IPS-18a (cell line): Measurements from ENCODE around the gene AOPEP.

Source experiments
- H3K27ac ChIP-seq: one replicate; pipeline ENCODE4 v1.5.1; 2013; ENCODE audit warnings: low read length
- H3K27me3 ChIP-seq: one replicate; pipeline ENCODE4 v1.6.1; 2013; ENCODE audit warnings: mild to moderate bottlenecking, low read length; ENCODE audit not compliant: control insufficient read depth, insufficient read depth
- H3K36me3 ChIP-seq: one replicate; pipeline ENCODE4 v1.6.1; 2013; ENCODE audit warnings: low read depth, low read length; ENCODE audit not compliant: control insufficient read depth
- H3K4me1 ChIP-seq: one replicate; pipeline ENCODE4 v1.6.1; 2013; ENCODE audit warnings: low read depth, low read length; ENCODE audit not compliant: control insufficient read depth
- H3K4me3 ChIP-seq: one replicate; pipeline ENCODE4 v1.5.1; 2013; ENCODE audit warnings: low read length
- H3K9ac ChIP-seq: one replicate; pipeline ENCODE4 v1.6.1; 2013; ENCODE audit warnings: mild to moderate bottlenecking, low read length, moderate library complexity
- H3K9me3 ChIP-seq: one replicate; pipeline ENCODE4 v1.6.1; 2013; ENCODE audit warnings: low read depth, low read length; ENCODE audit not compliant: control insufficient read depth

Gene AOPEP, protein sequence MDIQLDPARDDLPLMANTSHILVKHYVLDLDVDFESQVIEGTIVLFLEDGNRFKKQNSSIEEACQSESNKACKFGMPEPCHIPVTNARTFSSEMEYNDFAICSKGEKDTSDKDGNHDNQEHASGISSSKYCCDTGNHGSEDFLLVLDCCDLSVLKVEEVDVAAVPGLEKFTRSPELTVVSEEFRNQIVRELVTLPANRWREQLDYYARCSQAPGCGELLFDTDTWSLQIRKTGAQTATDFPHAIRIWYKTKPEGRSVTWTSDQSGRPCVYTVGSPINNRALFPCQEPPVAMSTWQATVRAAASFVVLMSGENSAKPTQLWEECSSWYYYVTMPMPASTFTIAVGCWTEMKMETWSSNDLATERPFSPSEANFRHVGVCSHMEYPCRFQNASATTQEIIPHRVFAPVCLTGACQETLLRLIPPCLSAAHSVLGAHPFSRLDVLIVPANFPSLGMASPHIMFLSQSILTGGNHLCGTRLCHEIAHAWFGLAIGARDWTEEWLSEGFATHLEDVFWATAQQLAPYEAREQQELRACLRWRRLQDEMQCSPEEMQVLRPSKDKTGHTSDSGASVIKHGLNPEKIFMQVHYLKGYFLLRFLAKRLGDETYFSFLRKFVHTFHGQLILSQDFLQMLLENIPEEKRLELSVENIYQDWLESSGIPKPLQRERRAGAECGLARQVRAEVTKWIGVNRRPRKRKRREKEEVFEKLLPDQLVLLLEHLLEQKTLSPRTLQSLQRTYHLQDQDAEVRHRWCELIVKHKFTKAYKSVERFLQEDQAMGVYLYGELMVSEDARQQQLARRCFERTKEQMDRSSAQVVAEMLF

DNA sequence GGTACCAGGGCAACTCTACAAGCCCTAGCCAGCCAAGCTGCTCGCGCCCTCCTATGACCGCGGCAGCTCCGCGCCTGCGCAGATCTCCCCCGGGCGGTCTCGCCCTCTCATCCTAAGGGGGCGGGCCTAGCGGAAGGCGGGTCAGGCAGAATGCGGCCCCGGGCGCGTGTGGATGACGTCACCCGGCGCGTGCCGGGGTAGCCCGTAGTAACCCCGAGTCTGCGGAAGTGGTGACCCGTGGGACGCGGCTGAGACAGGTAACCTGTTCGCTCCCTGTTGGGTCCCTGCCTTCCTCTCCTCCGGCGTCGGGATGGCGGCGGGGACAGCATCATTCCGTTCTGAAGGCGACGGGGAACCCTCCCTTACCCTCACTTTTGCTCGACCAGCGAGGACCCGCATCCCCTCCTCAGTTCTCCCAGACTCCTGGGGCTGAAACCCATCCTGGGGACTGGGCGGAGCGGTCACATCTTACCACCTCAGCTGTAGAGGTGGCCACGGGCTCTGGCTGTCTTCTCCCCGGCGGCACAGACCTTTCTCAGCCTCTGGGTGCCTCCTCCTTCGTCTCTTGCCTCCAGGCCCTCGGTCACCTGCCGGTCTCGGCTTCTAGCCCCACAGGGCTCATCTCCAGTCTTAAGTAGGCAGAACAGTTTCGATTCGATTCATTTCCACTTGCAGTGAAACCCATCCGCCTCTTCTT lies at the start of gene AOPEP:
TSS of gene AOPEP (plus strand) at position 205 of the 697 bp plus-strand sequence. CDS start 33,085 bp downstream, outside the sequence.
- Histone ChIP-seq H3K9ac (peak within 1 kb of the TSS; percentile 80), H3K4me1 (no peaks in the 10 kb centered on the region), H3K27ac (peak within 1 kb of the TSS; percentile 57), H3K4me3 (peak within 1 kb of the TSS; percentile 90), H3K27me3 (no peaks in the 10 kb centered on the region), H3K36me3 (no peaks in the 10 kb centered on the region), H3K9me3 (no peaks in the 10 kb centered on the region)

DNA sequence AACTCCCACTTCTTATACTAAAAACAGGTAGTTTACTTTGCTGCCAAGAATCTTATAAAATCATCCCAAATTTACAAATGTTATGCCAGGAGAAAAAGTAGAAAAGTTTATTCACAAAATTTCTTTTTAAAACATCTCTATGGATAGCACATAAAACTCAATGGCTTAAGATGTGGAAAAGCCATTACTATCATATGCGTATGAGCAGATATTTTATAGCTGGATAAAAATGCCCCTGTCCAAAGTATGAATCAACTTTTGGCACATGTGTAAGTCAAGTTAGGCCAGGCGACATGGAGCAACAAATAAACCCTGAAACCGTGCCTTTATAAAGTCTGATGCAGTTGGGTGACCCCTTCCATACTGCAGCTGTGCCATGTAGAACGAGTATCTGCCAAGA lies 48.6 kb upstream of the AOPEP start:
- H3K4me1 ChIP-seq: no peaks in the 10 kb centered on the region
- no peaks in the 10 kb centered on the region for H3K9me3 ChIP-seq
- H3K27ac ChIP-seq: no peak overlapping the region
- no peak overlapping the region for H3K9ac ChIP-seq
- no peaks in the 10 kb centered on the region for H3K27me3 ChIP-seq
- no peak overlapping the region for H3K4me3 ChIP-seq
- H3K36me3 ChIP-seq: no peaks in the 10 kb centered on the region

DNA sequence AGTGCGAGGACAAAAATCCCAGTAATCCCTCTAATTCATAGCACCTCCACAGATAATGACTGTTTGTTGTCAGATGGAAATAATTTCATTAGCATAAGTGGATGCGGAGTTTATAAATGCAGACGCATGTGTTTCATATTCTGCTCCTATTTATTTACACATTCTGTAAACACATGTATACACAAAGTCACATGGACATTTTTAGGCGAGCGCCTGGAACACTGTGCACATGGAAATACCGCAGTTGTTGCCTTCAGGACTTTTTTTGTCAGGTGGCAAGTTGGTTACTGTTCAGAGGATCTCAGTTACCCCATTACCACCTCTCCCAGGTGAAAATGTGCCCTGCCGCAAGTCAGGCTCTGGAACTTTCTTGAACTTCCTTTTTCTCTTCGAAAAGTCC lies 46.9 kb upstream of the AOPEP start:
- Histone ChIP-seq H3K36me3 (no peaks in the 10 kb centered on the region), H3K9me3 (no peaks in the 10 kb centered on the region), H3K27ac (no peak overlapping the region), H3K27me3 (no peaks in the 10 kb centered on the region), H3K9ac (no peak overlapping the region), H3K4me3 (no peak overlapping the region), H3K4me1 (no peaks in the 10 kb centered on the region)

DNA sequence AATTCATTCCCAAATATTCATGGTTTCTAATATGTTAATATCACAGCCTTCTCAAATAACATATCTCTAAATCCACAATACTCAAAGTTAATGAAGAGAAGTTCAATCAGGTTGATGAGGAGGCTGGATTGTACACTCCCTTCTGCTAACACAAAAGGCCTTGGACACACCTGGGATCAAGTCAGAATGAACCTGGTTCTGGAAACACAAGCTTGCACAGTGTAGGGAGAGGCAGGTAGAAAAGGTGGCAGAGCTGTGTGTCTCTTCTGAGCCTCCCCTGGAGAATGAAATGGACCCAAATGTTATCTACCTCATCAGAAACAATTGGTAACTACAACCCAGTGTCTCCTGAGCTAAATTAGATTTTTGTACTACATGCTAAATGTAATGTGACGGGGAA lies 46.5 kb upstream of the AOPEP start:
- Histone ChIP-seq H3K9me3 (no peaks in the 10 kb centered on the region), H3K4me1 (no peaks in the 10 kb centered on the region), H3K36me3 (no peaks in the 10 kb centered on the region), H3K27ac (no peak overlapping the region), H3K9ac (no peak overlapping the region), H3K4me3 (no peak overlapping the region), H3K27me3 (no peaks in the 10 kb centered on the region)

GRCh38 chr9:94680621-94681020 lies 45.9 kb upstream of the AOPEP start:
- no peak overlapping the region for H3K27ac ChIP-seq
- no peak overlapping the region for H3K9ac ChIP-seq
- H3K9me3 ChIP-seq: no peaks in the 10 kb centered on the region
- no peaks in the 10 kb centered on the region for H3K4me1 ChIP-seq
- no peak overlapping the region for H3K4me3 ChIP-seq
- no peaks in the 10 kb centered on the region for H3K27me3 ChIP-seq
- H3K36me3 ChIP-seq: no peaks in the 10 kb centered on the region

DNA sequence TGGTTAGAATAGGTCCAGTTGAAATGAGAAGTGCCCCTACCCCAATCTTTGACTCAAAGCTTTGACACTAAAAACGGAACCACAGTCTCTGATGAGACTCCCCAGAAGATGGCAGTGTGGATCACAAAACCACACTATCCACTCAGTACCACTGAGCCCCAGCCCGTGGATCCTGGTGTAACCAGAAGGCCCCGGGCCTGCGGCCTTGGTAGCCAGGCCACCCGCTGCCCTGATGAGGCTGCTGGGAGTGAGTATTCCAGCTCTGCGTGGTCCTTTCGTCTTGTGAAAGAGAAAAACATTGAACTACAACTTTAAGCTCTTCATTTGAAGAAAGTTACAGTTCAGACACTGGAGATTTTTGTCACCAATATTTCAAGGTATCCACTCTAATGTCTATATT lies 45.0 kb upstream of the AOPEP start:
- Histone ChIP-seq H3K4me1 (no peaks in the 10 kb centered on the region), H3K9me3 (no peaks in the 10 kb centered on the region), H3K36me3 (no peaks in the 10 kb centered on the region), H3K27ac (no peak overlapping the region), H3K27me3 (no peaks in the 10 kb centered on the region), H3K9ac (no peak overlapping the region), H3K4me3 (no peak overlapping the region)

DNA sequence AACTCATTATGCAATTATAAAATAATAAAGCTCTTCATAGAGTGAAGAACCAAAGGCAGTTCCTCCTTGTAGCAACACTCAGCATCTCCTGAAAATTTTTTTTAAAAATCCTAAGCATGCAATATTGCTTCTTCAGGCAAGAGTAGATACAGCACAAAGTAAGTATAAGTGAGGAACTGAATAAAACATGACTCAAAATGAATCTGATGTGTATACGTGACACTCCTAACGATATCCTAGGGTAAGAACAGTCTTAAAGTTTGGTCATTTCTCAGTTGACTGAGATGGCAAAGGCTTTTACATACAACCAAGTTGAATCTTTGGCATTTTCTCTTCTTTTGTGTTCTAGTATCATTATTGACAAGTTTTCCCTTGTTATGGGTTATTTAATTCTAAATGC lies 41.1 kb upstream of the AOPEP start:
- H3K27ac ChIP-seq: no peak overlapping the region
- no peaks in the 10 kb centered on the region for H3K4me1 ChIP-seq
- no peaks in the 10 kb centered on the region for H3K36me3 ChIP-seq
- H3K9ac ChIP-seq: no peak overlapping the region
- no peak overlapping the region for H3K4me3 ChIP-seq
- no peaks in the 10 kb centered on the region for H3K27me3 ChIP-seq
- no peaks in the 10 kb centered on the region for H3K9me3 ChIP-seq

- Histone ChIP-seq H3K27ac (no peak overlapping the region), H3K27me3 (no peaks in the 10 kb centered on the region), H3K36me3 (no peaks in the 10 kb centered on the region), H3K9ac (no peak overlapping the region), H3K4me1 (no peaks in the 10 kb centered on the region), H3K4me3 (no peak overlapping the region), H3K9me3 (no peaks in the 10 kb centered on the region)
These were observed 39.0 kb upstream of the AOPEP start for GRCh38 chr9:94687451-94687850.

- no peak overlapping the region for H3K9ac ChIP-seq
- peaks cover 5% of the 10 kb centered on the region for H3K4me1 ChIP-seq
- H3K27ac ChIP-seq: no peak overlapping the region
- H3K27me3 ChIP-seq: no peaks in the 10 kb centered on the region
- H3K4me3 ChIP-seq: no peak overlapping the region
- no peaks in the 10 kb centered on the region for H3K36me3 ChIP-seq
- H3K9me3 ChIP-seq: no peaks in the 10 kb centered on the region
These were observed 36.2 kb upstream of the AOPEP start for GRCh38 chr9:94690344-94690743.

DNA sequence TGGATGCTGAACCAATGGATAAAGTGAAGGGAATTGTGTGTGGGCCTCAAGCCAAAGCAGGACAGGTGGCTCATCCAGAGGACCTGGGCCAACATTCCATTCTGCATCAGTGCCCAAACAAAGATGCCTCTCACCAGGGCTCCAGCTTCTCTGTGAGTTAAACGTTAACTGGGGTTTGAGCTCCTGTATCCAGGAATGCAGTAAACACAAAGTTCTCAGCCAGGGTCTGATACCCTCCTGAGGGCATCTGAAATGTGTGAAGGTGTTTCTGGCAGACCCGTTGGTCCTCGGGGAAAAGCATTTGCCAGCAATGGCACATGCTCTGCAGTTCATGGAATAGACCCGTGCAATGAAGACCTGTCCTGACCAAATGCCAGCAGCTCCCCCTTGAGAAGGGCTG lies 33.9 kb upstream of the AOPEP start:
- Histone ChIP-seq H3K27me3 (no peaks in the 10 kb centered on the region), H3K9me3 (no peaks in the 10 kb centered on the region), H3K4me1 (peaks cover 5% of the 10 kb centered on the region), H3K27ac (no peak overlapping the region), H3K9ac (no peak overlapping the region), H3K4me3 (no peak overlapping the region), H3K36me3 (no peaks in the 10 kb centered on the region)

DNA sequence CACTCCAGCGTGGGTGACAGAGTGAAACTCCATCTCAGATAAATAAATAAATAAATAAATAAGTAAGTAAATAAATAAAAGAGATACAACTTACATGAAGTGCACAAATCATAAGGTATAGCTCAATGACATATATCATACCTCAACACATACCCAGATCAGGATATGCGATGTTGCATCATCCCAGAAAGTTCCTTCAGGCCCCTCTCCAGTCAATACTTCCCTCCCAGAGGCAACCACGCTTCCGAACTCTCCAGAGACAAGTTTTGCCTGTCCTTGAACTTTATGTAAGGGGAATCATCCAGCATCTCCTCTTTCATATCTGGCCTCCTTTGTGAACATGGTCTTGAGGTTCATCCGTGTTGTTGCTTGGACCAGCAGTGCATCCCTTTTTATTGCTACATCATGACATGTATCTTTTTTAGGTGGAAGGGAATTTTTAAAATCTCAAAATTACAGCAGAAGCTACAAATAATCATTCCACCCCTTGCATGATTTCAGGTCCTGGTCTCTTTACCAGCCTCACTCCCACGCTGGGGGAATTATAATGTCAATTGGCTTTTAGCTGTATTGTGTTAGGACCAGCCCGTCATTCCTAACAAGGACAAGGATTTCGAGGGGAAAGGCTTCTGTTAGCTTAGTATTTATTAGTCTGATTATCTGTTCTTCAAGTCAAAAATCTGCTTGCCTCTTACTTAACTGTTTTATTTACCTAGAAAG lies 32.9 kb upstream of the AOPEP start:
- H3K9ac ChIP-seq: no peak overlapping the region
- no peak overlapping the region for H3K4me3 ChIP-seq
- peaks cover 5% of the 10 kb centered on the region for H3K4me1 ChIP-seq
- H3K27ac ChIP-seq: no peak overlapping the region
- no peaks in the 10 kb centered on the region for H3K27me3 ChIP-seq
- H3K9me3 ChIP-seq: no peaks in the 10 kb centered on the region
- no peaks in the 10 kb centered on the region for H3K36me3 ChIP-seq
